ENCODE results near the gene PHF5A.
"Not testable (repeated sequence)": the region's sequence is repeated elsewhere in the genome, so short reads cannot be mapped to it uniquely, and the experiment has no call there.

The PHF5A gene

DNA sequence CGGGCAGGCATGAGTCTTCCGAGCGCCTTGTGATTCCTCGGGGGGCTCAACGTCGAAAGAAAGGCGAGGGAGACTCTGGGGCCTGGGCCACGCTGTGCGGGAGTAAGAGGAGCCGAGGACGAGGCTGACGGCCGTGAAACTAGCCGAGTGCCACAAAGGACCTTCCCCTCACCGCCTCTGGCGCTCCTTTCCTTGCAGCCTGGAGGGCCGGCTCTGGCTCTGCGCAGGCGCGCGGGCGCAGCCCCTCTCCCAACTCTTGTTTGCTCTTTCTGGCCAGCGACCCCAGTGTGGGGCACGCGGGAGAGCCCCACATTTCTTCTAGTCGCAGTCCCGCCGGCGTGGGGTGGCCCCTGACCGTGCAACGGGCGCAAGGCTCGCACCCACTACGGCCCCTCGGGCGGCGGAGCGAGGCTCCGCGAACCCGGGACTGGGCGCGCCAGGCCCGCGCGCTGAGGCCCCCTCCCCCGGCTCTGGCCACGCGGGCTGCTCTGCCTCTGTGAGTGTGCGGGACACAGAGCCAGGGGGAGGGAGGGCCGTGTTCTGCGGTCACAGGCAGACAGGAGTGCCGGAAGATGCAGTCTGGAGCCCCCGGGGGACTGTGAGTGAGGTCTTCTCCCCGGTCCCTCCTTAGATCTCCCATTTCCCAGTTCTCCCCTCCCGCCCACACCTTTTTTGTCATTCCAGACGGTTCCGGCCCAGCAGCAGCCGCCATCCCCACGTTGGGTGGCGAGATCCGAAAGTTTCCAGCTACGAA is 20.9 kb downstream of the PHF5A start:
- DNase-seq (ENCODE audit: low spot score): peak; percentile 89

DNA sequence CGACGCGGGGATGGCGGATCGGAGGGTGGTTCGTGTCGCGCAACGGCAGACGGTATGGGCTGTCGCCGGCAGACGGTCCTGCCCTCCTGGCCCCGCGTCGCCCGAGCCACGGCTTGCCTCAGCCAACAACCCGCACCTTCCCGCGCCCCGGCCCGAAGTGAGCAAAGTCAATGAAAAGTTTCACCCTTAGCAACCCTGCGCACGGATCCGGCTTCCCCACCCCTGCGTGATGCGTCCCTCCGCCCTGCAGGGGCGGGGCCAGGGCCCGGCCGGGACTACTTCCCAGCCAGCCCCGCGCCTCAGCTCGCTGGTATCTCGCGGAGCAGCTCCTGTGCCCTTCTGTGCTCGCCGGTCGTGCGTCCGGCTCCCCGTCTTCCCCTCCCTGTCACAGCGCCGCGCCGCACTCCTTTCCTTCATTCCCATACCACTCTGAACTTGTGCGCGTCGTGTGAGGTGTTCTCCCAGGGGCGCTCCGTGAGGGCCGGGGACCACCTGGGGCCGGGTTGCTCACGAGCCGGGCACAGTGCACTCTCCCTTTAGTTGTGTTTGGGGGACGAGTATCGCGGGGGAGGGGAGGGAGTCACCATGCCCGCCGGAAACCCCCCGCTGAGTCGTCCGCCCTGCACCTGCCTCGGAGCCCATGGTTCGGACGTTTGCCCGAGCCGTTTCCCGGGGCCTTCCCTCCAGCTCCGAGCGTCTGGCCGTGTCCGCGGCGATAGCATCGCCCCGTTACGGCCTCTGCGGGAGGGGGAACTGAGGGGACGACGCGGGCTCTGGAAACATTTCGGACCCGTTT is 21.7 kb downstream of the PHF5A start, which contains the start of gene TOB2:
TSS of gene TOB2 (minus strand) at position 163 of the 796 bp plus-strand sequence. CDS start 9,456 bp downstream, outside the sequence.
- DNase-seq (ENCODE audit: low spot score): peak; percentile 97

DNA sequence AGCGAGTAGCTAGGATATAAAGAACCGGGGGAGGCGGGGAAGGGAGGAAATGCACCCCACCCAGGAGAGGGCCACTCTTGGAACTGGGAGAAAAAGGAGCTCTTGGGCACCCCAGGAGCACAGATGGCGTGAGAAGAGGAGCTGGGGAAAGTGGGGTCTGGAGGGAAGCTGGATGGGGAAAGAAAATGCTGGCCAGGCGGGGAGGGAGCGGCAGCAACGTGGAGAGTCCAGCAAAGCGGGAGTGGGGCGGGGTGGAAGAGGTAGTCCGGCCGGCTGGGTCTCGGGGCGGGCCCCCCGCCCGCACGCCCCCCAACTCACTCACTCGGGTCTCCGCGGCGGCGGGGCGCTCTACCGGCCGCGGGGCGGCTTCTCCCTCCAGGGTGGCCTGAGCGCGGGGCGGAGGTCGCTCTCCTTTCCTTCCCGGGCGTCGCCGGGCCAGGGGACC is 22.4 kb downstream of the PHF5A start:
- DNase-seq (ENCODE audit: low spot score): no peak

DNA sequence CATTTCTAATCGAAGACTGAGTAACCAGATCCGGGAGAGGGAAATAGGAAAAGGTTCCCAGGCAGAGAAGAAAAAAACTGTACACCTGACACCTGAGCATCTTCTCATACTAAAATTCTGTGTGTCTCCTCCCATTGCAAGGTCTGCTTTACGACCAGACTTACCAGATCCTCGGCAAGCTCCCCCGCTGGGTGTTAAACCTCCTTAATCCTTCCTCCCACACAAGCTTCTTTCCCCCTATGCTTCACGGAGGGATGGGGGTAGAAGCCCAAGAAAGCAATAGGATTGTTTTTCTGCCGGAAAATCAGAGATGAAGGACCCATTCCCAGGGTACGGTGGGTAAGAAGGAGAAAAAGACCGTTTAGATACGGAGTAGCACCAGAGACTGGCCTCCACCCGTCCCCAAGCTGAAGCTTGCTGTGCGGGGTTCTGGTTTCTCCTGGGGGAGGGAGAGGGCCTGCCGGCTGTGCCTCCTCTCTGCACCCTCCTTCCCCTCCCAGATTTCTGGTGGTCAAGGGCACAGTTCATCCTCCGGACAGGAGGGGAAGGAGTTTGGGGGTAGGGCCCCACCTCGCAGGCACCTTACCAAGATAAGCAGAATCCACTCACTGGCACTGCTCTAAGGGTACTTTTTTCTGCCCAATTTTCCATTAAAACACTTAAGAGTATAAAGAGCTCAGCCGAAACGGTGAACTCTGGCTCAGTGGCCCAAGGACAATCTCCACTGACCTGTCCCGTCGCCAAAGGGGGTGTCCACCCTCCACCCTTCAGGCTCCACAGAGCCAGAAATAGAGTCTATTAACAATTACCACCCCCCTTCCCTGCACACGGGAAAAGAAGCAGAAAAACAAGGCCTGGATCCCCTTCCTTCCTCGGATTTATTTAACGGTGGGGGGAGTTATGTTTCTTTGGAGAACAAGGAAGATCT is 23.1 kb downstream of the PHF5A start:
- DNase-seq (ENCODE audit: low spot score): no peak

DNA sequence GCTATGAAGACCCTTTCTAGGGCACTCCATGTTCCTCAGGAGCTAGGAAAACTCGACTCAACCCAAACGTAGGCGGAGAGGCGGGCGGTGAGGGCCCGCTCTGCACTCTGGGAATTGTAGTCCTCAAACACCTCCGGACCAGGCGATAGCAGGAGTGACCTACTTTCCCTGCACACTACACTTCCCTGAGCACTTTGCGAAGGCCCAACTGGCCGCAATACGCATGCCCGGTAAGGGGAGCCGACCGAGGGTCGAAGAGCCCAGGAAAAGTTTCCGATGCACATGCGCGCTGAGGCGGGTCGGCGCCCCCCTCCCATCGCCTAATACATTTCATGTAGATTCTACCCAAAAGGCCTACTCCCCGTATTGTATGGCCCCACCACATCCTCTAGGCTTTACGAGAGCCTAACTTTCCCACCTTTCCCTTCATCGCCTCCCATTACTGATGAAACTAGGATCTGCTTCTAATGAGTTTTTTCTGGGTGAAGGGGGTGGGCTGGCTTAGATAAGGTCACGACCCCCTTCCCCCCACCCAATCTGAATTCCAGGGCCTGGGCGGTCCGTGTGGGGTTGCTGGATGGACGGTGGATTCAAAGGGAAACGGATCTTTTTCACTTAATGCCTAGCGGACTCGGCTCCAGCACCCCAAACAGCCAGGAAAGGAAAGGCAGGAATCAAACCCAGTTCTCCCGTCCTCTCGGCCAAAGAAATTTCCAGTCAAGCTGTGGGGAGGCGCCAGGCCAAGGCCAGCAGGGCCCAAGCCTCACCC is 23.9 kb downstream of the PHF5A start:
- peak; percentile 94 for DNase-seq (ENCODE audit: low spot score)

DNA sequence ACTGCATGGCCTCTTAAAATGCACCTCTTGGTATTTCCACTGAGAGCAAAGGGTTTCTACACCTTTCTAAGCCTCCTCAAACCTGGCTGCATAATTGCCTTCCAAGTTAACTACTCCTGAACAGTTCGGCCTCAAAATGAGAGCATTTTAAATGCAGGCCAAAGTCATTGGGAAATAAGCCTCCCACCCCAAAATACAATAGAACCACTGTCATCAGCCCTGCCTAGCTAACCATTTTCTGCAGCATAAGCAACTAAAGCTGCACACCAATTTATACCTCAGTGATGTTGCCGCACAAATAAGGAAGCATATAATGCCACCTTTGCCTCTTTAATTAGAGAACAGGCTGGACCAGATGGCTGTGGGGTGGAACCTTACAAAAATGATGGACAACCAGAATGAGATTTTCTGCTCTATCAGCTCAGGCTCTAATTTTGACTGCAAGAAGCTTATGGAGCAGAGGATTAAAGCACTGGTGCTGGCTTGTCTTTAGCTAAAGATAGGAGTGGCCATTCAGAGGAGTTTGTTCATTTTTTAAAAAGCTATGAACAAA is 26.2 kb downstream of the PHF5A start:
- DNase-seq (ENCODE audit: low spot score): no peak

DNA sequence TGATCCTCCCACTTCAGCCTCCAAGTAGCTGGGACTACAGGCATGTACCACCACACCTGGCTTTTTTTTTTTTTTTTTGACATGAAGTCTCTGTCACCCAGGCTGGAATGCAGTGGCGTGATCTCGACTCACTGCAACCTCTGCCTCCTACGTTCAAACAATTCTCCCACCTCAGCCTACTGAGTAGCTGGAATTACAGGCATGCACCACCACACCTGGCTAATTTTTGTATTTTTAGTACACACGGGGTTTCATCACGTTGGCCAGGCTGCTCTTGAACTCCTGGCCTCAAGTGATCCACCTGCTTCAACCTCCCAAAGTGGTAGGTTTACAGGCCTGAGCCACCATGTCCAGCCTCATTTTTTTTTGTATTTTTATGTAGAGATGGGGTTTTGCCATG is 28.0 kb downstream of the PHF5A start:
- not testable (repeated sequence) for DNase-seq (ENCODE audit: low spot score)

DNA sequence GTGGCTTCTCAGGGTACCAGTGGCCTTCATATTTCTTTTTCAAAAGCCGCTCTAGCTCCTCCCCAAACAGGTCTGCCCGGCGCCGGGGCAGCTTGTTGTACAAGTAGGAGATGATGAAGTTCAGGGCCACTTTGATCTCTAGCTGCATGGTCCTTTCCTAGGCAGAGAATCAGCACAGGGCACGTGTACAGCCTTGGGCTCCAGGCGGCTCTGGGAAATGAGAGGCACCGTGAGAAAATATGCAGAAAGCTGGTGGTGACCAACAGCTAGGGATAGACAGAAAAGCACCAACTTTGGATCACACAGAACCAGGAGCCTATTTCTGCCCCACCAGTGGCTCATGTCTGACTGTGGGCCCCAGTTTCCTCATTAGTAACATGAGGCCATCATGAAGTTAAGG is 31.3 kb downstream of the PHF5A start:
- no peak for DNase-seq (ENCODE audit: low spot score)

DNA sequence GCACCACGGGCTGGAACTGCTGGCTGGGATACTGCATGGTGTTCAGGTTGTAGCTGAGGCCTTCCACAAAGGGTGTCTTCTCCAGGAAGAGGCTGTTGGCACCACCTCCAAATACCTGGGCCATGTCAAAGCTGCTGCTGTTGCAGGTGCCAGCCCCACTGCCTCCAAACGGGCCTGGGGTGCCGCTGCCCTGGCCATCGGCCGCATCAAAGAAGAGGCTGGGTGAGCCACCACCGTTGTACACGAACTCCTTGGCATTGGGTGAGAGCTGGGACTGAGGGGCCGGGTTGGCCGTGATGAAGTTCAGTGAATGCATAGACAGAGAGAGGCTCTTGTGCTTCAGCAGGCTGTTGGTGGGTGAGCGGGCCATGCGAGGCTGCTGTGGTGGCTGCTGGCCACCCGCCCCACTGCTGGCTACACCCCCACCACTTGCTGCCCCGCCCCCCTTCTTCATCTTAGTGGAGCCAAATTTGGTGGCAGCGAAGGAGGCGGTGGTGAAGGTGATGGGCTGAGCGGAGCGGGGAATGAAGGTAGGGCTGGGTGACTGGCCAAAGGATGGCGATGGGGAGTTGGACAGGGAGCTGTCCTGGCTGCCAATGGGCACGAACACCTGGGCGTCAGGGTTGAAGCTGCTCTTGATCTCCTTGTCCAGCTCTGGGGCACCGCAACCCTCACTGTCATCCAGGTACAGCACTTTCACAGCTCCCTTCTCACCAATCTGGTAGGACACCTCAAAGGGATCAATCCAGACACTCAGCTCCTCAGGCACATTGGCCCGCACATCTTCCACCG is 32.0 kb downstream of the PHF5A start:
- no peak for DNase-seq (ENCODE audit: low spot score)

DNA sequence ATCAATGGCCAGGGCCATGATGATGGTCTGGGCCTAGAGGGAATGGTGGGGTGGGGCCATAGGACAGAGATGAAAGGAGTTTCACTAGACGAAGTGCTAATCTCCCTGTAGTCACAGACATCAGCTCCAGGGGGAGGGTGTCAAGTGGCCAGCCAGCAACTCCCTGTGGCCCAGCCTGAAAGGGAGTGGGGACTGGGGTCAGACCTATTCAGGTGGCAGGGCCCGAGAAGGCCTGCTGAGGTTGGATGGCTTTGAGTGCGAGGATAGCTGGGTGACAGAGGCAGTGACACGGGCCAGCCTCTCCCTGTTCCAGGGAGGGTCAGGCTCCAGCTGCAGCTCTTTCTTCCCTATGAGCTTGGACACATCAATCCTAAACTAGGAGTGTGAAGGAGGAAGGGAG is 32.9 kb downstream of the PHF5A start:
- no peak for DNase-seq (ENCODE audit: low spot score)

DNA sequence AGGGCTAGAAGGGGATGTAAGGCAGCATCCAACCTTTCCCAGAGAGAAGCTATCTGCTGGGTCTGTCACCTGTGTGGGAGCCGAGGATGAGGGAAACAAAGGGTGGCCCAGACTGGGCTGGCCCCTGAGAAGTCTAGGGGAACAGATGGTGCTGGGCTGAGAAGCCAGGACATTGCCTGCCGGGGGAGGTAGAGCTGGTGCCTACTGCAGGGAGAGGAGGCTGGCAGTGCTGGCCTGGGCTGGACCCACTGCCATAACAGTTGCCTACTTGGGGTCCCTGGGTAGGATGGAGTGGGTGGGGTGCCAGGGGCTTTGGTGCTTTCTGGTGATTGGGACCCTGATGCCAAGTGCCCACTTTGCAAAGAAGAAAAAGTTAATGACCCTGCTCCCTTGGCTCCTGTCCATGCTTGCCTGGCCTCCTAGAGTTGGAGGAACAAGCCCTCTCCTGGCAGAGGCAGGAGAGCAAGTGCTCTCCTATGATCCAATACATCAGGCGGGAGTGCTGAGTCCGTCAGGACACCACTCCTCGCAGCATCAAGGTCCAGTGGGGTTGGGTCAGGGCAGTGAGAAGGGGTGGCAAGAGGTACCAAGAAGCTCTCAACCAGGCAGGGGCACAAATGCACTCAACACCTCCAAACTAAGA is 34.0 kb downstream of the PHF5A start:
- DNase-seq (ENCODE audit: low spot score): not testable (repeated sequence)

DNA sequence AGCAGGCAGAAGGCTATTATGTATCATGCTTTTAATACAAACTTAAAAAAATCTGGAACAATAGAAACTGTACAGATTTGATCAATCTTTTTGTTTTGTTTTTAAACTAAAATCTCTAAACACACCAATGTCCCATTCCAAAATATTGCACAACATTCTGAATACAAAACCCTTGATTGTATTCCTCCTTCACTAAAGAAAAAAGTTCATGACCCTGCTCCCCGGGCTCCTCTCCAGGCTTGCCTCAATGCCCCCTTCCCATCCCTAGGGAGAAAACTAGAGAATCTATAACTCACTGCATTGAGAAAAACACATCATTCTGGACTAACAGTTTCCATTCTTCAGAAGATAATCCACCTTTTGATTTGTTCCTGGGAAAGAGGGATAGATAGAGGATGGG is 35.0 kb downstream of the PHF5A start:
- DNase-seq (ENCODE audit: low spot score): not testable (repeated sequence)

DNA sequence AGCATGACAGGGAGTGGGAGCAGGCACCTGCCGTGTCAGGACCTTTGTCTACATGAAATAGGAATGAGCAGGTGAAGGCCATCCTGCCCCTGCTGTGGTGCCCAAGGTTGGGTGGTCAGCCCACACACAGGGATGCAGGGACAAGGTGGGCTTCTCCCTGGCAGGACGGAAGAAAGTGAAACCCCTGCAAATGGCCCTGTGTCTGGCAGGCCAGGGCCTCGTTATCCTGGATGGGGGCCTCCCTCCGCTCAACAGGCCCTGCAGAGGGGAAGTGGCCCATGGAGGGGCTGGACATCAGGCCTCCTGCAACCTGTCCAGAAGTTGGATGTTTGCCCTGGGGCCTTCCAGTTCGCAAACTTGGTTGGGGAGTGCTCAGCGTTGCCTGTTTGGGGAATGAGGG is 36.8 kb downstream of the PHF5A start:
- no peak for DNase-seq (ENCODE audit: low spot score)

DNA sequence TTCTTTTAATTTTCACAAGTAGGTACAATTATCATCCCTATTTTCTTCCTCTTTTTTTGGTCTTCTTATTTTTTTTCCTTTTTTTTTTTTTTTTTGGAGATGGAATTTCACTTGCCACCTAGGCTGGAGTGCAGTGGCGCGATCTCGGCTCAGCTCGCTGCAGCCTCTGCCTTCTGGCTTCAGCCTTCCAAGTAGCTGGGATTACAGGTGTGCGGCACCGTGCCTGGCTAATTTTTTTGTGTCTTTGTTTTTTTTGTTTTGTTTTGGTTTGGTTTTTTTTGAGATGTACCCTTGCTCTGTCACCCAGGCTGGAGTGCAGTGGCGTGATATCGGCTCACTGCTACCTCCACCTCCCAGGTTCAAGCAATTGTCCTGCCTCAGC is 38.5 kb downstream of the PHF5A start:
- no peak for DNase-seq (ENCODE audit: low spot score)

DNA sequence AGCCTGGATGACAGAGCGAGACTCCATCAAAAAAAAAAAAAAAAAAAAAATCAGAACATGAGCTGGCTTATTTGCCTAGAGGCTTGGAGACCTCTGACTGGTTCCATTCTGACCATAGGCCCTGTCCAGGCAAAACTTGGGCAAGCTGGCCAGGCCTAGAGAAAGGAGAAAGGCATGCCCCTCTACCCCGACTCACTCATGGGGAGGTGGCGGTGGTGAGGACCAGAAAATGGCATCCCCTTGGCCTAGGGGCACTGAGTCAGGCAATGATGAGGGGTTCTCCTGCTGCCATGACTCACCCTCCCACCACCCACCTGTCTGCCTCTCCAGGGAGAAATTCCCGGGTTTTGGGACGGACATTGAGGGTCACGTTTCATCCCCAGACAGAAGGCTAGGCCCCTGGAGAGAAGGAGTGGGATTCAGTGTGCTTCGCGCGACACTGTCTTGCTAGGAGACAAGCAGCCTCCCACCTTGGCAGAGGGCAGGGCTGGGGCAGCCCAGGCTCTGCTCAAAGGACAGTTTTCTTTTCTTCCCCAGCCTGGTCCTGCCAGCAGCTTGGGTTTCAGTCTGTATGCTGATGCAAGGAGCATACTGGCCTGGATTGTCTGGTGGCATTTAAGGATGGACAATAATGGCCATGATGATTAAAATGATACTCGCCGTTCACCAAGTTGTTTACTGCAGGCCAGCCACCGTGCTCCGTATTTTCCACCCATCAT is 39.1 kb downstream of the PHF5A start:
- no peak for DNase-seq (ENCODE audit: low spot score)

DNA sequence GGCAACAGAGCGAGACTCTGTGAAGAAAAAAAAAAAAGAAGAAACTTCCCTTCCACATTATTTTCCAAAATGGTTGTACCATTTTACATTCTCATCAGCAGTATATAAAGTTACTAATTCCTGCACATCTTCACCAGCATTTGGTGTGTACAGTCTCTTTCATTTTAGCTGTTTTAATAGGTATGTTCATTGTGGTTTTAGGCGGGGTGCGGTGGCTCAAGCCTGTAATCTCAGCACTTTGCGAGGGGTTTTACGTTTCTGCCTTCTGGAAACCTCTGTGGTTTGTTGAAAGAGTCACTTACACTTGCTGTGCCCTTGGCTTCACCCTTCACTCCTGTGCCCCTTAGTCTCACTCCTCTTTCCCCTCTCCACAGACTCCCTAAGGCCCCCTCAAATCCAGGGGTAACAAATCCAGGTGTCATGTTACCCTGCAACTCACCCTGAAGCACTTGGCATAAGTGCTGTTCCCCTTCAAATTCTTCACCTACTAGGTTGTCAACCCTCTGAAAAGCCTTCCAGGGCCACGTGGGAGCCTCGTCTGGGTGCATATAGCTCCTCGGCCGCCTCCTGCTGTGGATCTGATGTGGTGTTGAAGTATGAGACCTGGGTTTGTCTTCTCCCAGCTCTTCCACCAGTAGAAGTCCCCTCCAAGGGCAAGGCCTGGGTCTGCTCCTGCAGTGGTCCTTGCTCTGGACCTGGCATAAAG is 42.7 kb downstream of the PHF5A start:
- DNase-seq (ENCODE audit: low spot score): no peak

DNA sequence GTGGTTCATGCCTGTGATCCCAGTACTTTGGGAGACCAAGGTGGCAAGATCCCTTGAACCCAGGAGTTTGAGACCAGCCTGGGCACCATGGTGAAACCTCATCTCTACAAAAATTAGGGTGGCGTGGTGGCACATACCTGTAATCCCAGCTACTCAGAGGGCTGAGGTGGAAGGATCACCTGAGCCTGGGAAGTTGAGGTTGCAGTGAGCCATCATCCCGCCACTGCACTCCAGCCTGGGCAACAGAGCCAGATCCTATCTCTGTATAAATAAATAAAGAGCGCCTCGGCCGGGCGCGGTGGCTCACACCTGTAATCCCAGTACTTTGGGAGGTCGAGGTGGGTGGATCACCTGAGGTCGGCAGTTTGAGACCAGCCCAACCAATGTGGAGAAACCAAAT is 49.8 kb downstream of the PHF5A start:
- no peak for DNase-seq (ENCODE audit: low spot score)

DNA sequence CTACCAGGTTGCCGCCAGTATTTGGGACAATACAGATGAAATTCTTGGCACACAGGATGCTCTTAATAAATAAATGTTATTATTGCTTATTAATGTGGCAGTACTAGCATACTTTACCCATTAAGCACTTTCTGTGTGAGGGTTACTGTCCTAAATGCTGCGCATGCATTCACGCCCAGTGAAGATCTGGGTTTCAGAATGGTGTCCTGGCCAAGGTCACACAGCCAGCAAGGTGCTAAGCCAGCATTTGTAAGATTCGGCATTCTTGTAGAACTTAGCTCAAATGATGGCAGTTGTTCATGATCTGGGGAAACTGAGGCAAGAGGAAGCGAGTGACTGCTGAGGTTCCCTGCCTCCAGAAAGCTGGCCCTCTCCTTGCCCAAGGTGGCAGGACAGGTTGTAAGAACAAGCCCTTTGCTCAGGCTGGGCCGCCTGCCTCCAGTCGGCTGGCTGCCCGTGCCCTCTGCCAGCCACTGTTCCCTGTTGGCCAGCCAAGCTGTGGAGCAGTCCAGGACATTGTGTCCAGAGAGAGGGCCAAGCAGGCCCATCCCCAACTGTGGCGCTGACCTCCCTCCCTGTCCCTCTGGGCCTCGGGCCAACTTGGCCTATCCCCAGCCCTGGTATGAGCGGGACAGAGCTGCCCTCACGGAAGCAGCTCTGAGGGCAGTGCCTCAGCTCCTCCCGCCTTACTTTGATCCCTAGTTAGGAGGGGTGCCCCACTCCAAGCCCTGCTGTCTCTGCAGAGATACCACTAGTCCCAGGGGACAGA is 50.7 kb downstream of the PHF5A start:
- DNase-seq (ENCODE audit: low spot score): no peak
